CD4-positive, alpha-beta T cell treated with Interleukin-17A for 4 hours (primary cell): Measurements from ENCODE around the gene AANAT.
"Not testable (repeated sequence)": the region's sequence is repeated elsewhere in the genome, so short reads cannot be mapped to it uniquely, and the experiment has no call there.

Experiments
- DNase-seq: peaks from one replicate; pipeline ENCODE4 v3.0.0-alpha.2; 2020; ENCODE audit warnings: mixed read lengths

AANAT gene

DNA sequence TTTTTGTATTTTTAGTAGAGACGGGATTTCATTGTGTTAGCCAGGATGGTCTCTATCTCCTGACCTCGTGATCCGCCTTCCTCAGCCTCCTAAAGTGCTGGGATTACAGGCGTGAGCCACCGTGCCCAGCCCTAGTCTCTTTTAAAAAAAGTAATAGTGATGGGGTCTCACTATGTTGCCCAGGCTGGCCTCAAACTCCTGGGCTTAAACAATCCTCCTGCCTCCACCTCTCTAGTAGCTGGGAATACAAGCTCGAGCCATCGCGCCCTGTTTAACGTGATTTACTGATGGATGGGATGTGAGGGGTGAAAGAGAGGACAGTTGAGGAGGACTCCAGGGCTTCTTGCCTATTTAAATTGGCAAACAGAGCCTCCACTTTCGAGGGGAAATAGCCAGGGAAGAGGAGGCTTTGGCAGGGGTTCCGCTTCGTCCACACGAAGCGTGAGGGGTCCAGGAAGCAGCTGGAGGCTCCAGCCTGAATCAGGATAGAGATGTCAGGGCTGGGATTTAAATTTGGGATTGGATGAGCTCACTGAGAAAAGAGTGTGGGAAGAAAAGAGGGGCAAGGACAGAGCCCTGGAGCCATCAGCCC is 41.2 kb downstream of the AANAT start:
- not testable (repeated sequence) for DNase-seq

DNA sequence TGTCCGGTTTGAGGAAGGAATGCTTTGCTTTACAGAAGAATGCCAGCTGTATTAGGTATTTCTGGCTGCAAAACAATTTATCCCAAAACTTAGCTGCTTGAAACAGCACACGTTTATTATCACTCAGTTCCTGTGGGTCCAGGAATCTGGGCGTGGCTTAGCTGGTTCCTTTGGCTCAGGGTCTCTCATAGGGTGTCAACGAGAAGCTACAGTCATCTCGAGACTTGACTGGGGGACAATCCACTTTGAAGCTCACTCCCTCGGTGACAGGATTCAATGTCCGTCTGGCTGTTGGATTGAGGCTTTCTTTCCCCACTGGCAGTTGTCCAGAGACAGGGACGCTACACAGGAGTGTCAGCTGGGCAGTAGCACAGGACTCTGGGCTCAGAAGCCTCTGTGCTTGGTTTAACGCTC is 43.4 kb downstream of the AANAT start:
- no peak for DNase-seq

DNA sequence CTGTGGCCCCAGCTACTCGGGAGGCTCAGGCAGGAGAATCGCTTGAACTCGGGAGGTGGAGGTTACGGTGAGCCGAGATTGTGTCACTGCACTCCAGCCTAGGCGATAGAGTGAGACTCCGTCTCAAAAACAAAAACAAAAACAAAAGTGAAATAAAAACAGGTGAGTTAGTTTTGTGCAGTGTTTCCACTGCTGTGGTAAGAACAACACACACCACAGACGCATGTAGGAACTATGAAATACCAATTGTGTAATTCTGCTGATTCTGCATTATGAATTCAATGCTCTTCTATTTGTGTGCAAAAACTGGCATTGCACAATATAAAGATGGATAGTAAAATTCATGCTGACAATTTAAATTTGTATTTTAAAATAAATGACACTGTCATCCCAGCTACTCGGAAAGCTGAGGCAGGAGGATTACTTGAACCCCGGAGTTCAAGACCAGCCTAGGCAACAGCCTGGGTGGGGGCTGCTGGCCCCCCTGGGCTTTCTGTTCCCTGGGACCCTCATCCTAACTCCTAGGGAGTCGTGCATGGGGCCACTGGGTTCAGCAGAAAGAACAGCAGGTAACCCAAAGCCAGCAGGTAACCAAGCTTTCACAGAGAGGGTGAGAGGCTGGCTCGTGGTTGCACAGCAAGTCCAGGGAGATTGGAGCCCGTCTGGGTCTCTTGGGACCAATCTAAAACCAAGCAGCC is 44.4 kb downstream of the AANAT start:
- no peak for DNase-seq

GRCh38 chr17:76512366-76513305 is 45.2 kb downstream of the AANAT start:
- DNase-seq, result no peak

GRCh38 chr17:76513306-76513692 is 45.9 kb downstream of the AANAT start:
- no peak for DNase-seq

DNA sequence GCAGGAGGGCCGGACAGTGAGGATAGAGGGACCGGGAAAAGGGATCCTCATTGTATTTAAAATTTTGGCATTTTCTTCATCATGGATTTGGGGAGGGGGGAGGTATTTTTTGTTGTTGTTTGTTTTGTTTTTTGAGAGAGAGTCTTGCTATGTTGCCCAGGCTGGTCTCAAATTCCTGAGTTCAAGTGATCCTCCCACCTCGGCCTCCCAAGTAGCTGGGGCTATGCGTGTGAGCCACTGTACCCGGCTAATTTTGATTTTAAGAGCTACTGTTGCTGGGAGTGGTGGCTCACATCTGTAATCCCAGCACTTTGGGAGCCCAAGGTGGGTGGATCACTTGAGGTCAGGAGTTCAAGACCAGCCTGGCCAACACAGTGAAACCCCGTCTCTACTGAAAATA is 47.0 kb downstream of the AANAT start:
- not testable (repeated sequence) for DNase-seq

GRCh38 chr17:76515274-76515949 is 48.0 kb downstream of the AANAT start:
- peak; percentile 87 for DNase-seq

DNA sequence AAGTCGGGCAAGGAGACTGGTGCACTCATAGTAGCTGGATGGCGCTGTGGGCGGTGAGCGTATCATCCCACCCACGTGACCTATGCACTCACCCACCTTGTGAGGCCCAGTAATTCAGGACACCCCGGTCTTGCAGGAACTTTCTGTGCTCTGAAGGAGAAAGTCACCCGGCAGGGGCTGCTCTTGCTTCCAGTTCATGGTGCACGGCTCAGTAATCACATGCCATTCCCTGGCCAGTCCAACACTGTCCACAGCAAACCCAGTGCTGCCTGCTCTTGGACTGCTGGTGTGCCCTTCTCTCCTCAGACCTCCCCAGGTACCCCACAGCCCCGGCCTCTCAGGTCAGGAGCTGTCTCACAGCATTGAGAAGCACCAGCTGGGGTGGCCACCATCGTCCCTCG is 50.2 kb downstream of the AANAT start:
- no peak for DNase-seq

GRCh38 chr17:76519048-76519966 is 51.9 kb downstream of the AANAT start:
- DNase-seq, result no peak
